BE2C (cell line): ENCODE measurements around the gene SCO2.
A peak's percentile ranks its signal among the peaks of the same experiment; 100 is the strongest.

Source experiments
- DNase-seq: peaks from one replicate; pipeline ENCODE4 v3.0.0-alpha.2; 2020
- H3K27me3 ChIP-seq: fragments of 250-450 bp; sonication (Bioruptor Pico); 2 replicates; pipeline ENCODE4 v1.5.1; 2020; ENCODE audit warnings: mild to moderate bottlenecking
- H3K36me3 ChIP-seq: fragments of 250-450 bp; sonication (Bioruptor Pico); 2 replicates; pipeline ENCODE4 v1.5.1; 2020; ENCODE audit warnings: mild to moderate bottlenecking
- H3K4me1 ChIP-seq: fragments of 250-450 bp; sonication (Bioruptor Pico); 2 replicates; pipeline ENCODE4 v1.5.1; 2020
- H3K4me3 ChIP-seq: 2 replicates; pipeline ENCODE4 v1.5.1; 2011; ENCODE audit warnings: low read depth, low read length
- H3K9me3 ChIP-seq: fragments of 250-450 bp; sonication (Bioruptor Pico); 2 replicates; pipeline ENCODE4 v1.5.1; 2020
- TF ChIP-seq, protein P1 (sequence below): IDR thresholded peaks from 2 replicates; pipeline ENCODE4 v1.5.1; 2012; ENCODE audit warnings: mild to moderate bottlenecking, low read depth, low read length

Gene SCO2

GRCh38 chr22:50547263-50547985, 22.0 kb upstream of the SCO2 start:
- Histone ChIP-seq H3K36me3 (no peaks in the 10 kb centered on the region), H3K27me3 (no peaks in the 10 kb centered on the region), H3K4me1 (no peaks in the 10 kb centered on the region), H3K4me3 (no peak overlapping the region), H3K9me3 (no peaks in the 10 kb centered on the region)
- TF ChIP-seq, protein P1, sequence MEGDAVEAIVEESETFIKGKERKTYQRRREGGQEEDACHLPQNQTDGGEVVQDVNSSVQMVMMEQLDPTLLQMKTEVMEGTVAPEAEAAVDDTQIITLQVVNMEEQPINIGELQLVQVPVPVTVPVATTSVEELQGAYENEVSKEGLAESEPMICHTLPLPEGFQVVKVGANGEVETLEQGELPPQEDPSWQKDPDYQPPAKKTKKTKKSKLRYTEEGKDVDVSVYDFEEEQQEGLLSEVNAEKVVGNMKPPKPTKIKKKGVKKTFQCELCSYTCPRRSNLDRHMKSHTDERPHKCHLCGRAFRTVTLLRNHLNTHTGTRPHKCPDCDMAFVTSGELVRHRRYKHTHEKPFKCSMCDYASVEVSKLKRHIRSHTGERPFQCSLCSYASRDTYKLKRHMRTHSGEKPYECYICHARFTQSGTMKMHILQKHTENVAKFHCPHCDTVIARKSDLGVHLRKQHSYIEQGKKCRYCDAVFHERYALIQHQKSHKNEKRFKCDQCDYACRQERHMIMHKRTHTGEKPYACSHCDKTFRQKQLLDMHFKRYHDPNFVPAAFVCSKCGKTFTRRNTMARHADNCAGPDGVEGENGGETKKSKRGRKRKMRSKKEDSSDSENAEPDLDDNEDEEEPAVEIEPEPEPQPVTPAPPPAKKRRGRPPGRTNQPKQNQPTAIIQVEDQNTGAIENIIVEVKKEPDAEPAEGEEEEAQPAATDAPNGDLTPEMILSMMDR: no peak
- no peak for DNase-seq

DNA sequence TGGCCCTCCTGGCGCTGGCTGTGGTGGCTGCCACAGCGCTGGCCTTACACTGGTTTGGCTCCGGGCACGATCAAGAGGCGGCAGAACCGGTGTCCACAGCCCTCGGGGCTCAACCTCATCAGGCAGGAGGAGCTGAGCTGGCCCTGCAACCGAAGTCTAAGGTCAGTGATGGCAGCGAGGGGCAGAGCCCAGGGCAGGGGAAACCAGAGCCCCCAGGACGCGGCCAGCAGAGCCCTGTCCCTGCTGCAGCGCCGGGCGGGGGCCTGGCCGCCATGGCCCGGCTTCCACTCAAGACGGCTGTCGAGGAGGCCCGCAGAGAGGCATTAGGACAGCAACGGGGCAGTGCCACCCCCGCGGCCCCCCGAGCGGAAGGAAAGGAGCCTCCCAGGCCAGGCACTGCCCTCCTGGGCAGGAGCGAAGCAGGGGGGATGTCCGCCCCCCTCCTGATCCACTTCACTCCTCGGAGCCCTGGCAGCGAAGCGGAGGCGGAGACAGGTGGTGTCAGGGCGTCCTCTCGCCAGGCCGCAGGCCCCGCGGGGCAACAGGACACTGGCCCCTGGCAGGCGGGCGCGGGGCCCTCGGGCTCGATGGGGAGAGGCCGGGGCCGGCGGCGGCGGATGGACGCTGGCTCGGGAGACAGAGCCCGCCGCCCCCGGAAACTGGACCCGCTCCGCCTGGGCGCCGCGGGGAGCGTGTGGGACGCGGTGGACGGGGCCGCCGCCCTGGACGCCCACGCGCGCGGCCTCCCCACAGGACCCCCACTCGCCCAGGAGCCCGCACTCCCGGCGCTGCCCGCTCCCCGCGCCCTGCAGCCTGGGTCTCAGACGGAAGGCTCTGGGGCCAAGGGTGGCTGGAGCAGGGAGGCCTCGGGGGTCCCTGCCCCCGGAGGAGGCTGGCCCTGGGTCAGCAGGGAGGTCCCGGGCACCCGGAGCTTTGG, 21.2 kb upstream of the SCO2 start:
- H3K4me3 ChIP-seq: no peak overlapping the region
- no peaks in the 10 kb centered on the region for H3K27me3 ChIP-seq
- H3K4me1 ChIP-seq: no peaks in the 10 kb centered on the region
- DNase-seq: no peak
- H3K9me3 ChIP-seq: no peaks in the 10 kb centered on the region
- H3K36me3 ChIP-seq: no peaks in the 10 kb centered on the region
- TF ChIP-seq, protein P1: no peak

DNA sequence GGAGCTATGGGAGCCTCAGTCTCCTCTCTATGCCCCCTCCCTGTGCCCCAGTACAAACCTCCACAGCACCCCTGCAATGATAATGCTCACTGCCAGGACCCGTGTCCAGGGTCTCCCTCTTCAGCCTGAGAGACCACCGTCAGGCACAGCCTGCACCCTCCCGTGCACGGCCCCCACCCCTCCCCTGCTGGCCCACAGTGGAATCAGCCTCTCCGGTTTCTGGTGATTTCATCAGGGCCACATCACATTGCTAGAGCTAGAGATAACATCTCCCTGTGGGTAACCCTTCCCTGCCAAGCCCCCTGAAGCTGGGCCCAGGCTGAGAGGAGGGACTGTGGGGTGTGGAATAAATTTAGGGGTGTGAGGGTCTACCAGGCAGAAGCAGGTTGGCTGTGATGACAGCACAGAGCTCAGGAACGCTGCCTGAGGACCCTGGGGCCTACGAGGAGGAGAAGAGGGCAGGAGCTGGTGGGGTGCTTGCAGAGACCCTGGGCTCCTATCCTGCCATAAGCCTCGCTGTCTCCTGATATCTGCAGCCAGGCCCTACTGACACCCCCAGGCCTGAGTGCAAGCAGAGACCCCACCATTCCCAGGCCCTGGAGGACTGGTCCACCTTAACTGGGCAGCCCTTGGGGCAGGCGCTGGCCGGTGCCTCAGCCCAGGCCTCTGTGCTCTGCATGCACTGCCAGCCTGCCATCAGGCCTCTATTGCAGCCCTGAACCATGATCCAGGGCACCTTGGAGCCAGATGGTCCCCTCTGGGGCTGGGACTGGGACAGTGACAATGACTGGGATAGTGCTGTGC, 20.3 kb upstream of the SCO2 start, which contains the start of gene KLHDC7B:
TSS of gene KLHDC7B (plus strand) at position 378 of the 804 bp plus-strand sequence. CDS start at position 723, 345 bp downstream.
- no peaks in the 10 kb centered on the region for H3K36me3 ChIP-seq
- H3K4me1 ChIP-seq: no peaks in the 10 kb centered on the region
- no peaks in the 10 kb centered on the region for H3K27me3 ChIP-seq
- no peaks in the 10 kb centered on the region for H3K9me3 ChIP-seq
- no peak for DNase-seq
- no peak within 1 kb of the TSS for H3K4me3 ChIP-seq
- TF ChIP-seq, protein P1: 0 out of 2 replicates have a peak, but pooled peaks have one; percentile 8

DNA sequence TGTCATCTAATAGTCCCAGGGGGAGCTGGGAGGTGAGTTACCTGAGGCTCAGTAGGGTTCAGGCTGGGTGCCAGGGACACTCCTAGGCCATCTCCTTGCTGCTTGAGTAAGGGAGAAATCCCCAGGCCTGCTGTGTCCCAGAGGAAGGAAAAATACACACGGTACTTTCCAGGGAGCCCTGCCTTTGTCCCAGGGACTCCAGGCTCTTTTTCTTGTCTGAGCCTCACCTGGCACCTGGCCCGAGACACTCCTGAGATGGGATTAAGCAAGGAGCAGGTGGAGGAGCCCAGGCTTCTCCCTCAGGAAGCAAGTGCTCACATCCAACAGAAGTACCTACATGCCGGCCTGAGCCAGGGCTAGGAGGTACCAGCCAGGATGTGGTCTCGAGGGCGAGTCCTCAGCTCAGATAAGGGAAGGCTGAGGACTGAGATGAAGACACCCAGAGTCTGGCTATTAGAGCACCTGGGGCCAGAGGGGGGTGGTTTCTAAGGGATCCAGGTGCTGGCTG, 19.4 kb upstream of the SCO2 start:
- H3K36me3 ChIP-seq: no peaks in the 10 kb centered on the region
- H3K9me3 ChIP-seq: no peaks in the 10 kb centered on the region
- H3K27me3 ChIP-seq: no peaks in the 10 kb centered on the region
- DNase-seq: no peak
- no peak overlapping the region for H3K4me3 ChIP-seq
- TF ChIP-seq, protein P1: no peak
- H3K4me1 ChIP-seq: no peaks in the 10 kb centered on the region

- Histone ChIP-seq H3K36me3 (no peaks in the 10 kb centered on the region), H3K4me1 (no peaks in the 10 kb centered on the region), H3K27me3 (no peaks in the 10 kb centered on the region), H3K4me3 (peak overlapping the region; percentile 25; the same call in 1 of the 2 replicates), H3K9me3 (no peaks in the 10 kb centered on the region)
- TF ChIP-seq, protein P1: peak; percentile 65
- peak; percentile 90 for DNase-seq
Observed at GRCh38 chr22:50544078-50544745, 18.8 kb upstream of the SCO2 start.
